OCI-LY1 (cell line): ENCODE data around the gene ABCF3.

Experiments used
- H2AFZ ChIP-seq: fragments of 200-600 bp; sonication (generic), shearing (Covaris generic); 2 replicates; pipeline ENCODE4 v1.6.0; 2014; ENCODE audit warnings: antibody characterized with exemption, mild to moderate bottlenecking, low read length
- H3F3A ChIP-seq: fragments of 200-600 bp; sonication (generic), shearing (Covaris generic); 2 replicates; pipeline ENCODE4 v1.6.0; 2014; ENCODE audit warnings: mild to moderate bottlenecking, antibody characterized with exemption, low read length, moderate library complexity; ENCODE audit not compliant: insufficient read depth
- H3K27ac ChIP-seq: fragments of 200-600 bp; sonication (generic); 2 replicates; pipeline ENCODE4 v1.5.1; 2014; ENCODE audit warnings: low read length, mixed run types, mild to moderate bottlenecking, low read depth; ENCODE audit not compliant: poor library complexity, severe bottlenecking
- H3K27me3 ChIP-seq: fragments of 200-600 bp; sonication (generic); 2 replicates; pipeline ENCODE4 v1.6.0; 2014; ENCODE audit warnings: antibody characterized with exemption, mild to moderate bottlenecking, low read length, moderate library complexity; ENCODE audit not compliant: insufficient read depth
- H3K36me3 ChIP-seq: fragments of 200-600 bp; sonication (generic); 2 replicates; pipeline ENCODE4 v1.6.1; 2014; ENCODE audit warnings: mild to moderate bottlenecking, antibody characterized with exemption, low read length, moderate library complexity, mixed read lengths; ENCODE audit not compliant: insufficient read depth
- H3K4me1 ChIP-seq: fragments of 200-600 bp; sonication (generic); 2 replicates; pipeline ENCODE4 v1.5.1; 2014; ENCODE audit warnings: mild to moderate bottlenecking, low read length, moderate library complexity; ENCODE audit not compliant: insufficient read depth, severe bottlenecking
- H3K4me2 ChIP-seq: fragments of 200-600 bp; sonication (generic), shearing (Covaris generic); 2 replicates; pipeline ENCODE4 v1.6.1; 2014; ENCODE audit warnings: low read length
- H3K4me3 ChIP-seq: fragments of 200-600 bp; sonication (generic); 2 replicates; pipeline ENCODE4 v1.5.1; 2014; ENCODE audit warnings: low read length, low read depth, mild to moderate bottlenecking, mixed read lengths; ENCODE audit not compliant: poor library complexity, severe bottlenecking
- H3K79me2 ChIP-seq: fragments of 200-600 bp; shearing (Covaris generic); 2 replicates; pipeline ENCODE4 v1.6.1; 2016; ENCODE audit warnings: mixed run types, low read length, mixed read lengths; ENCODE audit not compliant: insufficient read depth
- H3K9ac ChIP-seq: fragments of 200-600 bp; sonication (generic), shearing (Covaris generic); 2 replicates; pipeline ENCODE4 v1.6.1; 2014; ENCODE audit warnings: mild to moderate bottlenecking, low read length, mixed read lengths
- H3K9me2 ChIP-seq: fragments of 200-600 bp; sonication (generic), shearing (Covaris generic); 2 replicates; pipeline ENCODE4 v1.6.1; 2014; ENCODE audit warnings: low read depth, mild to moderate bottlenecking, low read length, mixed read lengths
- H3K9me3 ChIP-seq: fragments of 200-600 bp; shearing (Covaris generic); 2 replicates; pipeline ENCODE4 v1.6.1; 2014; ENCODE audit warnings: low read length, mixed read lengths
- H4K20me1 ChIP-seq: fragments of 200-600 bp; sonication (generic), shearing (Covaris generic); 2 replicates; pipeline ENCODE4 v1.6.0; 2016; ENCODE audit warnings: mild to moderate bottlenecking, low read length; ENCODE audit not compliant: insufficient read depth
- EZH2 ChIP-seq: fragments of 200-600 bp; sonication (generic), shearing (Covaris generic); IDR thresholded peaks from 2 replicates; pipeline ENCODE4 v1.8.0; 2017; ENCODE audit warnings: borderline replicate concordance, mixed run types, mild to moderate bottlenecking, antibody characterized with exemption, low read length, moderate library complexity, mixed read lengths
- TF ChIP-seq, protein P1 (sequence below): fragments of 200-600 bp; sonication (generic), shearing (Covaris generic); IDR thresholded peaks from 2 replicates; pipeline ENCODE4 v1.5.1; 2017; ENCODE audit warnings: mild to moderate bottlenecking, antibody characterized with exemption, low read length, moderate library complexity, mixed read lengths

ABCF3 gene

DNA sequence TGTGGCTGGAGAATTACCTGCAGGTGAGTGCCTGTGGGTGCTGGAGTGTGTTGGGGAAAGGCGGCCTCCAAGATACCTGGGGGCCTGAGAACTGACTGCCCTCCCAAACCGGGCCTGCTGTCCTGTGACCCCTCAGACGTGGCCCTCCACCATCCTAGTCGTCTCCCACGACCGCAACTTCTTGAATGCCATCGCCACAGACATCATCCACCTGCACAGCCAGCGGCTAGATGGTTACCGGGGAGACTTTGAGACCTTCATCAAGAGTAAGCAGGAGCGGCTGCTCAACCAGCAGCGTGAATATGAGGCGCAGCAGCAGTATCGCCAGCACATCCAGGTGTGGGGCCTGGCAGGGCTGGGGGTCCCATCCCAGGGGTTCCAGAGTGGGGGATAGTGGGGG lies 3.4 kb downstream of the ABCF3 start:
- Histone ChIP-seq H3K36me3 (peaks cover 71% of the 10 kb centered on the region), H2AFZ (no peak overlapping the region), H3K4me3 (no peak overlapping the region), H3K9ac (no peak overlapping the region), H3K9me2 (no peaks in the 10 kb centered on the region), H3K79me2 (peaks cover 16% of the 10 kb centered on the region), H3K4me2 (no peak overlapping the region), H3F3A (no peaks in the 10 kb centered on the region), H3K27me3 (no peaks in the 10 kb centered on the region), H3K9me3 (no peaks in the 10 kb centered on the region), H4K20me1 (0 out of 2 replicates have a peak, but pooled peaks cover 2% of the 10 kb centered on the region), H3K27ac (no peak overlapping the region), H3K4me1 (peaks cover 24% of the 10 kb centered on the region)
- TF ChIP-seq EZH2, result no peak
- TF ChIP-seq, protein P1, sequence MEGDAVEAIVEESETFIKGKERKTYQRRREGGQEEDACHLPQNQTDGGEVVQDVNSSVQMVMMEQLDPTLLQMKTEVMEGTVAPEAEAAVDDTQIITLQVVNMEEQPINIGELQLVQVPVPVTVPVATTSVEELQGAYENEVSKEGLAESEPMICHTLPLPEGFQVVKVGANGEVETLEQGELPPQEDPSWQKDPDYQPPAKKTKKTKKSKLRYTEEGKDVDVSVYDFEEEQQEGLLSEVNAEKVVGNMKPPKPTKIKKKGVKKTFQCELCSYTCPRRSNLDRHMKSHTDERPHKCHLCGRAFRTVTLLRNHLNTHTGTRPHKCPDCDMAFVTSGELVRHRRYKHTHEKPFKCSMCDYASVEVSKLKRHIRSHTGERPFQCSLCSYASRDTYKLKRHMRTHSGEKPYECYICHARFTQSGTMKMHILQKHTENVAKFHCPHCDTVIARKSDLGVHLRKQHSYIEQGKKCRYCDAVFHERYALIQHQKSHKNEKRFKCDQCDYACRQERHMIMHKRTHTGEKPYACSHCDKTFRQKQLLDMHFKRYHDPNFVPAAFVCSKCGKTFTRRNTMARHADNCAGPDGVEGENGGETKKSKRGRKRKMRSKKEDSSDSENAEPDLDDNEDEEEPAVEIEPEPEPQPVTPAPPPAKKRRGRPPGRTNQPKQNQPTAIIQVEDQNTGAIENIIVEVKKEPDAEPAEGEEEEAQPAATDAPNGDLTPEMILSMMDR, result no peak

DNA sequence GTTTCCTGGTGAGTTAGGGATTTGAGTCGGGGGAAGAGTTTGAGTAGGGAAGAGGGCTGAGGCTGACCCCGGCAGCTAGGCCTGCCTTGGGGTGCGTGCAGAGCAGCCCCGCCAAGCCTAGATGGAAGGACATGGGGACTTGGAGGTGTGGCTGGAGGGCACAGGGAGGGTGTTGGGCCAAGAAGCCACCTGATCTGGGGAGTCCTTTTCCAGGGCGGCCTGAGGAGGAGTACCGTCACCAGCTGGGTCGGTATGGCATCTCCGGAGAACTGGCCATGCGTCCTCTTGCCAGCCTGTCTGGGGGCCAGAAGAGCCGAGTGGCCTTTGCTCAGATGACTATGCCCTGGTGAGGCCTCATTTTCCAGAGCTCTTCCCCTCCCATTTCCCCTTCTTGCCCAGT lies 6.9 kb downstream of the ABCF3 start:
- no peak for TF ChIP-seq EZH2
- TF ChIP-seq, protein P1, result no peak
- Histone ChIP-seq H3K79me2 (no peaks in the 10 kb centered on the region), H3K4me2 (no peak overlapping the region), H3F3A (no peaks in the 10 kb centered on the region), H3K4me3 (no peak overlapping the region), H3K27ac (no peak overlapping the region), H3K4me1 (peaks cover under 1% of the 10 kb centered on the region), H3K9me2 (no peaks in the 10 kb centered on the region), H3K9ac (no peak overlapping the region), H4K20me1 (no peaks in the 10 kb centered on the region), H3K27me3 (no peaks in the 10 kb centered on the region), H2AFZ (no peak overlapping the region), H3K36me3 (peaks cover 80% of the 10 kb centered on the region), H3K9me3 (no peaks in the 10 kb centered on the region)

DNA sequence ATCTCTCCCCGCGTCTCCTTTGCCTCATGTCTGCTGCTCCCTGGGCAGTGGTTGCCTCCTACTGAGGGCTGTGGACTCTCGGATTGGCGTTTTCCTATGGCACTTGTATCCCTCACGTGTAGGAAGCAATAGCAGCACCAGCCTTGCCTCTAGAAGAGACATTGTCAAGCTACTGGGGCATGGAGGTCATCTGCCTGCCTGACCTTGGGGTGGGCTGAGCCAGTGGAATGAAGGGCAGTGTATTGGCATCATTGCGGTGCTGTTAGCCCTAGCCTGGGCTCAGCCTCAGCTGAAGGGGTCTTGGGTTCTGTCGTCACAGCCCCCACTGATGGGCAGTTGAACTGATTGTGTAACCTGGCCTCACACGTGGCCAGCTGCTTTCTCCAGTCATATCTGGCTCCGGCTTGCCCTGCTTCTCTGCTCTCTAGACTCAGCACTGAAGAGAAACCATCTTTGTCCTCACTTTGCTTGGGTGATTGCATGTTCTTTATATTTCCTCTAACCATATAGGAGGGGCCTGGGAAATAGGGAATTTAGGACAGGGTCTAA lies 8.1 kb downstream of the ABCF3 start:
- Histone ChIP-seq H3K27me3 (no peaks in the 10 kb centered on the region), H3K36me3 (peaks cover 68% of the 10 kb centered on the region), H2AFZ (no peak overlapping the region), H3K4me3 (no peak overlapping the region), H3K27ac (no peak overlapping the region), H3K4me2 (no peak overlapping the region), H4K20me1 (no peaks in the 10 kb centered on the region), H3K9ac (no peak overlapping the region), H3K9me3 (no peaks in the 10 kb centered on the region), H3K79me2 (no peaks in the 10 kb centered on the region), H3F3A (no peaks in the 10 kb centered on the region), H3K4me1 (no peaks in the 10 kb centered on the region), H3K9me2 (no peaks in the 10 kb centered on the region)
- no peak for TF ChIP-seq EZH2
- TF ChIP-seq, protein P1, result no peak
